ENCODE measurements around the gene VANGL2. TPM values are rescaled to one million over a fixed set of nuclear protein-coding genes. Genes with fewer than 3 reads are reported as not detected.

VANGL2 gene
- total RNA-seq, 1 donor from 2014 or later = under 0.01 TPM

DNA sequence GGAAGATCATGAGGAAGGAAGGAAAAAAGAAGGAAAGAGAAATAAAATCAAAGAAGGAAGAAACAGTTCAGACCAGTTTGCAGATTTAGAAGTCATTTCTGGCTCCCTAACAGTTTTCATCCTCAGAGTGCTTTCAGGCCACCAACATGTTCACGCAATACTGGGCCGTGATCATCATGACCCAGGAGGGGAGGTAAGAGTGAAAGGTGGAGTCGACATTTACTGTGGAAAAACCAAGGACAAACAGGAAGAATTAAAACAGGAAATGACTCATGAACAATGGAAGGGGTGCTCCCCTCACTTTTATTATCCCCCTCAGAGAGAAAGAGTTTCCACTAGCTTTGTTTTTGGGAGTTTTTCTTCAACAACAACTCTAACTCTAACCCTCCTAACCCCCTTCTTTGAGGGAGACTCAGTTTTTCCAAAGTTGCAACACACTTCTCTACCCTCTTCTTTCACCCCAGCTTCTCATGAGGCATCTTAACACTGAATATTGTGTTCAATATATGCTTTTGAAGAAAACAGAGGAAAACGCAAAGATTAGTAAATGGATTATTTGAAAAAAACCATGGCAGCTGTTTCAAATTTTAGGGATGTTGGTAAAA lies 60.4 kb downstream of the VANGL2 start:
- no peak for DNase-seq

DNA sequence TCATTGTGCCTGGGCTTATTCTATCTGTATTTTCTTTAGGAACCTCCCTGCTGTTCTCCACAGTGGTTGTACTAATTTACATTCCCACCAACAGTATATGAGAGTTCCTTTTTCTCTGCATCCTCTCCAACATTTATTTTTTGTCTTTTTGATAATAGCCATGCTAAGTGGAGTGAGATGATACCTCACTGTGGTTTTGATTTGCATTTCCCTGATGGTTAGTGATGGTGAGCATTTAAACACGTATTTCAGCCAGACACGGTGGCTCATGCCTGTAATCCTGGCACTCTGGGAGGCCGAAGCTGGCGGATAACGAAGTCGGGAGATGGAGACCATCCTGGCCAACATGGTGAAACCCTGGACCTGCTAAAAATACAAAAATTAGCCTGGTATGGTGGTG lies 64.8 kb downstream of the VANGL2 start:
- no peak for DNase-seq

DNA sequence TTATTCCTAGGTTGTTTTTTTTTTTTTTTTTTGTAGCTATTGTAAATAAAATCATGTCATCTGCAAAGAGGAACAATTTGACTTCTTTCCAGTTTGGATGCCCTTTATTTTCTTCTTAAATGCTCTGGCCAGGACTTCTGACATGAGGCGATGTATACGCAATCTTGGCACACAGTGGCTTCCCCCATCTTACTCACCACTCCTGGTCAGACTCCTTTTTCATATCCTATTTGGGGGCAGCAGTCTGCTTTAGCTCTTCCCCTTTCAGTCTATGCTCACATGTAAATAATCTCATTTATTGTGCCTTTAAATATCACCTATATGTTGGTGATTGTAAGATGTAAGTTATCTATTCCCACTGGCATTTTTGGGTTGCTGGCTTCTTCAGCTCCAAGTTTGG lies 66.6 kb downstream of the VANGL2 start:
- no peak for DNase-seq

DNA sequence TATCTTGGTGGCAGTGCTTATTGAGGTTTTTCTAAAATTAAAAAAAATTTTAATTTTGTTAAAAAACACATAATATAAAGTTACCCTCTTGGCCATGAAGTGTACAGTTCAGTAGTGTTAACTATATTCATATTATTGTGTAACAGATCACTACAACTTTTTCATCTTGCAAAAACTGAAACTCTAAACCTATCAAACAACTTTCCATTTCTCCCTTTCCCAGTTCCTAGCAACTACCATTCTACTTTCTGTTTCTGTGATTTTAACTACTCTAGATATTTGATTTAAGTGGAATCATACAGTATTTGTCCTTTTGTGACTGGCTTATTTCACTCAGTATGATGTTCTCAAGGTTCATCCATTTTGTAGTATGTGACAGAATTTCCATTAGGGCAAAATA lies 67.2 kb downstream of the VANGL2 start:
- no peak for DNase-seq

DNA sequence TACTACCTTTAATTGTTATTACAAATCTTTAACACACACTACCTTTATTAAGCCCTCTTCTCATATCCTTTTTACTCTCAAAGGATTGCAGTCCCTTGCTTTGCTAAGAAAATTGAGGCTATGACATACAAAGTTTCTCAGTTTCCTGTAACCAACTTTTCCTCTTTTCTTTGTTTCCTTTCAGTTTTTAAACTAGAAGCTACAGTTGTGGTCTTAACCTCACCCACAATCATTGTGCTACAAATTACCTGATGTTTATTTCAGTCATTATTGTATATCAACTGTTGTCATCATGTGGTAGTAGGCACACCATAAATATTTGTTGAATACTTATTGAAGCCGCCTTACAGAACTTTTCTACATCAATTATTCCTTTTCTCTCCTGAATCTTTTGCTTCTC lies 70.9 kb downstream of the VANGL2 start:
- DNase-seq = no peak

DNA sequence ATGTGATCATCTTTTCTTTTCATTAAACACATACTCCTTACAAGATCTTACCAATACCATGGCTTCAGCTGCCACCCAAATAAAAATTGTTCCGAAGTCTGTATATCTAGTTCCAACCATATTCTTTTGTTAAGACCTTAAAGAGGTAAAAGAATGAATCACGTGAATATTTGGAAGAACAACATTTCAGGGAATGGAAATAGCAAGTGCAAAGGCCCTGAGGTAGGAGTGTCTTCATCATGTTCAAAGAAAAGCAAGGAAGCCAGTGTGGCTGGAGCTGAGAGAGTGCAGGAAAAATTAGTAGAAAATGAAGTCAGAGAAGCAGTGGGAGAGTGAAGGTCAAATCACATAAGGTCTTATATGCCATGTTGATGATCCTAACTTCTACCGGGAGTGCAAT lies 71.7 kb downstream of the VANGL2 start:
- DNase-seq = no peak

DNA sequence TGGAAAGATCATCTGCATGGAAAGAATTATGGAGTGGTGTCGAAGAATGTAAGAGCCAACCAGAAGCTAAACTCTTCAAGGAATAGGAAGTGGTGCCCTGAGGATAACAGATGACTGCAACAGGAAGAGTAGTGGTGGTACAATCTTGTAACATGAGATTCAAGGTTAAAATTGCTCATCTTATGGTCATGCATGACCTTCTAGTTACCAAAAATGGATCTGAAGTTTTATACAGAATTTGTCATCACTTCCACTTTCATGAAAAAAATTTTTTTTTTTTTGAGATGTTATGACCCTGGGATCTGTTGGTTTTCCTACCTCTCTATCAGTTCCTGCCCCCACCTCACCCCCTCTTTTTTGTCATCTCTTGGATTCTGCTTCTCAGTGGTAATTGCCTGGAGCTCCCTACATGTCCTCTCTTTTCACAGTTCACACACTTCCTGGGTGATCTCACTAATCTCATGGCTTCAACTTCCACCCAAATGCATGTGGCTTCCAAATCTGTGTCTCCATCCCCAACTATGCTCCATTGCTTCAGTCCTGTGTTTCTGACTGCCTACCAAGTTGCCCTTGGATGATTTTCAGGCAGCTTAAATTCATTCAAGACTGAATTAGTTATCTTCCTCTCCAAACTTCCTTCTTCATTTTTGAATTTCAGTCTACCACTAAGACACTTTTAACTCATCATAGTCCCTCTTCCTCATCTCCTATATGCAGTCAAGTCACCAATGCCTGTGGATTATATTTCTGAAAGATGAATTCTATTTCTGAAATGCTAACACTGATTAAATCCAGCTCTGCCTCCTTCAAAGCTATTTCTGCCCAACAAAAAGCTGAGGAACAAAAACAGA lies 74.3 kb downstream of the VANGL2 start:
- DNase-seq = no peak

Other genes starting within 250 kb of the VANGL2 start
- gene ATP1A4, start 249.0 kb upstream of the VANGL2 start, total RNA-seq = not detected in 2 replicates
- gene CASQ1, start 210.0 kb upstream of the VANGL2 start, total RNA-seq = not detected in 2 replicates
- 65.2 and 121 TPM in 2 replicates for gene PEA15, start 195.2 kb upstream of the VANGL2 start, total RNA-seq
- 82.1 and 87.3 TPM in 2 replicates for gene DCAF8, start 138.0 kb upstream of the VANGL2 start, total RNA-seq
- 33.9 and 35.4 TPM in 2 replicates for gene PEX19, start 115.4 kb upstream of the VANGL2 start, total RNA-seq
- gene COPA, start 57.3 kb upstream of the VANGL2 start, total RNA-seq = 248 and 276 TPM in 2 replicates
- 80.2 and 117 TPM in 2 replicates for gene NCSTN, start 57.2 kb upstream of the VANGL2 start, total RNA-seq
- gene NHLH1, start 33.5 kb upstream of the VANGL2 start, total RNA-seq = under 0.01 and 0.05 TPM in 2 replicates
- gene SLAMF6, start 122.7 kb downstream of the VANGL2 start, total RNA-seq = not detected in 2 replicates
- not detected in 2 replicates for gene CD84, start 178.9 kb downstream of the VANGL2 start, total RNA-seq
- gene SLAMF1, start 246.5 kb downstream of the VANGL2 start, total RNA-seq = not detected in 2 replicates